Transverse colon (tissue), 4 donors: ENCODE results near the gene POLR3GL. TPM values are rescaled to one million over a fixed set of nuclear protein-coding genes. Genes with fewer than 3 reads are reported as not detected.

Experiments used
- DNase-seq: peaks from one replicate; pipeline ENCODE4 v3.0.0-alpha.2; 2019
- H3K27ac ChIP-seq, 4 donors: fragments of 200-600 bp; sonication (generic); 2 replicates each; pipeline ENCODE4 v1.5.1; 2016 to 2018; ENCODE audit warnings: inconsistent platforms in 4 of 4
- H3K27me3 ChIP-seq: fragments of 200-600 bp; sonication (generic); 2 replicates; pipeline ENCODE4 v1.5.1; 2017; ENCODE audit warnings: inconsistent platforms
- H3K36me3 ChIP-seq, 4 donors: fragments of 200-600 bp; sonication (generic); 2 replicates each; pipeline ENCODE4 v1.5.1; 2017 to 2019; ENCODE audit warnings: inconsistent platforms in 4 of 4
- H3K4me1 ChIP-seq, 4 donors: fragments of 200-600 bp; sonication (generic); 2 replicates each; pipeline ENCODE4 v1.5.1; 2017 to 2020; ENCODE audit warnings: inconsistent platforms in 4 of 4
- H3K4me3 ChIP-seq, 4 donors: fragments of 200-600 bp; sonication (generic); 1 replicate in 1 of 4; 2 replicates in 3 of 4; pipeline versions ENCODE4 v1.5.1 to v1.6.1; 2017 to 2019; ENCODE audit warnings: inconsistent platforms in 4 of 4
- H3K9me3 ChIP-seq, 2 donors: fragments of 200-600 bp; sonication (generic); 2 replicates each; pipeline ENCODE4 v1.5.1; 2017 to 2019; ENCODE audit warnings: inconsistent platforms in 2 of 2
- CTCF ChIP-seq, 5 experiments: fragments of 200-600 bp in 3 of 5; fragments of 450-650 bp in 2 of 5; sonication (generic) in 3 of 5; IDR thresholded peaks; 1 replicate in 2 of 5; 2 replicates in 3 of 5; pipeline ENCODE4 v1.5.1; 2016 to 2017; ENCODE audit warnings: antibody characterized with exemption in 5 of 5, inconsistent platforms in 3 of 5, mild to moderate bottlenecking in 2 of 5, moderate library complexity in 1 of 5
- EP300 ChIP-seq: sonication (generic); formaldehyde crosslinking; IDR thresholded peaks from one replicate; pipeline ENCODE4 v1.6.1; 2017; ENCODE audit warnings: antibody characterized with exemption, low read depth
- POLR2A ChIP-seq: fragments of 450-650 bp; IDR thresholded peaks from one replicate; pipeline ENCODE4 v1.6.1; 2016; ENCODE audit warnings: antibody characterized with exemption, mild to moderate bottlenecking, moderate library complexity
- POLR2AphosphoS5 ChIP-seq, 3 donors: sonication (generic); formaldehyde crosslinking; IDR thresholded peaks; one replicate each; pipeline ENCODE4 v1.6.1; 2016; ENCODE audit warnings: antibody characterized with exemption in 3 of 3
- WGBS, 2 donors: methylation state at CpG; one replicate each; pipeline ENCODE4 v1.1.5; 2018; ENCODE audit warnings: low coverage in 1 of 2; 5-methylcytosine and 5-hydroxymethylcytosine counted together
- in situ Hi-C, 4 donors: fragments of 200-750 bp; cut with MboI; loops; one replicate each; pipeline versions ENCODE4 v1.15.0 to v1.15.1; 2017; ENCODE audit warnings: low sequenced_read_pairs in 3 of 4, low pct_ligation_motif_present in 1 of 4, low pct_unique_long_range_greater_than_20kb in 1 of 4
- intact Hi-C: fragments of 100-400 bp; cut with DNase I; formaldehyde crosslinking; loops from one replicate; pipeline ENCODE4 v1.15.1; 2023; ENCODE audit warnings: low total_unique reads
- total RNA-seq, 4 donors: library from RNA; depleted of rRNA; stranded (reverse); fragments of >200 nt; gene quantifications; one replicate each; pipeline ENCODE4 v1.1.0, GENCODE V29; 2016

Gene POLR3GL
- total RNA-seq, 4 donors from 2014 or later = 1.2 to 23.7 (median 14.4) TPM

GRCh38 chr1:145996433-145997015 lies 32.0 kb downstream of the POLR3GL start, which contains the start of gene TXNIP:
TXNIP (minus strand) TSS chr1:145996579; CDS start chr1:145996266, 313 bp downstream.
- in situ Hi-C loops (no loop called here), intact Hi-C loops (no loop called here)
- Histone ChIP-seq H3K4me3 (peak within 1 kb of the TSS; percentile 34 to 92 (median 74)), H3K27ac (peak within 1 kb of the TSS; percentile 96 to 99 (median 98)), H3K27me3 (no peaks in the 10 kb centered on the region), H3K36me3 (peaks cover 7 to 40% (median 20%) of the 10 kb centered on the region in 4 donors), H3K4me1 (peaks cover 9 to 61% (median 54%) of the 10 kb centered on the region in 4 donors), H3K9me3 (no peaks in the 10 kb centered on the region)
- 0 to 1% methylated on average over 8 to 30 of the region's 30 CpGs for WGBS, 2 donors
- peak; percentile 99 for DNase-seq
- TF ChIP-seq CTCF (IDR thresholded peaks at IDR 0.05) (no peak), POLR2A (peak; percentile 100), POLR2AphosphoS5 (IDR thresholded peaks at IDR 0.05) (peak; percentile 96 to 100 (median 100)), EP300 (peak; percentile 74)

- WGBS, 2 donors = 5 to 6% methylated on average over 7 to 12 of the region's 12 CpGs
- peak overlapping the region; percentile 96 to 99 (median 98) for H3K27ac ChIP-seq
- intact Hi-C loops = no loop called here
- no peaks in the 10 kb centered on the region for H3K27me3 ChIP-seq
- peak overlapping the region; percentile 20 to 92 (median 74) for H3K4me3 ChIP-seq
- peaks cover 9 to 56% (median 48%) of the 10 kb centered on the region in 4 donors for H3K4me1 ChIP-seq
- peaks cover 7 to 40% (median 20%) of the 10 kb centered on the region in 4 donors for H3K36me3 ChIP-seq
- TF ChIP-seq EP300 (peak; percentile 86), CTCF (IDR thresholded peaks at IDR 0.05) (no peak), POLR2AphosphoS5 (IDR thresholded peaks at IDR 0.05) (peak in 2 of 3 donors; percentile 71 to 76), POLR2A (no peak)
- no peaks in the 10 kb centered on the region for H3K9me3 ChIP-seq
- DNase-seq = peak; percentile 74
- in situ Hi-C loops = no loop called here
Observed at GRCh38 chr1:145997016-145997717, 32.7 kb downstream of the POLR3GL start.

GRCh38 chr1:145997718-145998023 lies 33.2 kb downstream of the POLR3GL start:
- intact Hi-C loops = loop anchor here (2.0 kb wide), 1 partner anchor 19 kb away; no protein-coding TSS in a partner anchor
- peak overlapping the region; percentile 20 to 92 (median 74) for H3K4me3 ChIP-seq
- in situ Hi-C loops = no loop called here
- peak overlapping the region; percentile 96 to 99 (median 98) for H3K27ac ChIP-seq
- H3K4me1 ChIP-seq = peaks cover 9 to 51% (median 43%) of the 10 kb centered on the region in 4 donors
- H3K9me3 ChIP-seq = no peaks in the 10 kb centered on the region
- DNase-seq = no peak
- TF ChIP-seq POLR2A (no peak), EP300 (no peak), CTCF (IDR thresholded peaks at IDR 0.05) (peak in 2 of 5 experiments; percentile 41 to 42), POLR2AphosphoS5 (IDR thresholded peaks at IDR 0.05) (no peak)
- 0 to 6% methylated on average over 3 of the region's 3 CpGs for WGBS, 2 donors
- H3K36me3 ChIP-seq = peaks cover 7 to 35% (median 18%) of the 10 kb centered on the region in 4 donors
- no peaks in the 10 kb centered on the region for H3K27me3 ChIP-seq
